Activated T-cell treated with anti-CD3 and anti-CD28 coated beads for 4 hours (primary cell): ENCODE data around the gene CNTN5.

Experiments
- DNase-seq: peaks from one replicate; pipeline ENCODE4 v3.0.0-alpha.2; 2020

Gene CNTN5

DNA sequence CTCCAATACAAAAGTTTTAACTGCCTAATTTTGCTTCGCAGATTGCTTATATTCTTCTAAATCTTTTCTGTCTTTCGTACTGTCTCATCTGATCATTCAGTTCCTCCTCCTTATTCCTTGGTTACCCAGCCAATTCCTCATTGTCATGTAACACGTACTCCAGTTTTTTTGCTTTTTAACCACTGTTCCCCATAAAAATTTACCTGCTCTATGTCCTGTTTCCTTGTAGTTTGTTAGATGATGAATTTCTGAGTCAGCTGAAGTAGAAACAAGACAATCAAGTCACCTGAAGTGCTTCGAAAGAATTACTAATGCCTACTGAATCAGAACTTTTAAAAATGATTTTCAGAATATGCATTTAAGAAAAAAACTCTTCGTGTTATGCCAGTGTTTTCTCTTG, 150.6 kb downstream of the CNTN5 start:
- DNase-seq: no peak

DNA sequence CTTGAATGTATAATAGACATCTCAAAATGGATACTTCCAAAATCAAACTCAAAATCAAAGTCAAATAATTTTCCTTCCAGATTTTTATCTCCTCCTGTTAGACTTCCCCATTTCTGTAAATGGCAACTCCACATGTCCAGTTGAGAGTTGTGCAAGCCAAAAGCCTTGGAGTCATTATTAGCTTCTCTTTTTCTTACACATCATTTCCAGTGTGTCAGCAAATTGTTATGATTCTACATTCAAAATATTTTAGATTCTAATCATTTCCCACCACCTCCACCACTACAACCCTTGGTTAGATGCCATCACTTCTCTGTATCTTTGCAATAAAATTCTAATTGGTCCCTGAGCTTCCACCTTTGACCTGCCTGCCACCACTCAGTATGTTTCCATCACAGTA, 155.7 kb downstream of the CNTN5 start:
- DNase-seq: no peak

DNA sequence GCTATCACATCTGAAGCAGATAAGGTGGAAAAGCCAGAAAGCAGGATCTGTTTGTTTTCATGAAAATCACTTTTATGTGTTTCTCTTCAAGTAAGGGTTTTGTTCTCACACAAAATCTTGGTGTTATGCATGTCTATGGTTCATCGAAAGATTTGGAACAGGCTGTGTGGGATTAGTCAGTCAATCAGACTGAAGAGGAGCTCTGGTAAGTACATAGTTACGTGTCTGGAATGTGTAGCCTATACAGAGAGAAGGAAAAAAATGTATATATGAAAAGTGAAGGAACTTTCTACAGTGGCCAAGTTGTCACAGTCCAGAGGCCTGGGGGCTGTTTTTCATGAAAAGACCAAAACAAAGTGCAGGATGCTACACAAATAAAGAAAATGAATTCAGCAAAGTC, 156.7 kb downstream of the CNTN5 start:
- DNase-seq: no peak

DNA sequence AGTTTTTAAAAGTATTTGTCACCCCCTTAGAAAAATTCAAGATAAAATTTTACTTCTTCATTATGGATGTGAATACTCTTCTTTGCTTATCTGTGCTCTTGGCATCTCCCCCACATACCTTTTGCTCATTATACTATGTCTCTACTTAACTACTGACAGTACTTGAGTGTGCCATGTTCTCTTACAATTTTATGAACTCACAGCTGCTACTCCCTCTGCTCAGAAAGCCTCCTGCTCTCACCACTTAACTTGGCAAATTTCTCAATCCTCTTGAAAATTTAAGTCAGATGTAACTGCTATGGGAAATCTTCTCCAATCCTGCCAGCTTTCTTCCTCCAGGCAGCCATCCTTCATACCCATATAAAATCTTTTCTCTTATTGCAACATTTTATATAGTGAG, 163.4 kb downstream of the CNTN5 start:
- DNase-seq: no peak

DNA sequence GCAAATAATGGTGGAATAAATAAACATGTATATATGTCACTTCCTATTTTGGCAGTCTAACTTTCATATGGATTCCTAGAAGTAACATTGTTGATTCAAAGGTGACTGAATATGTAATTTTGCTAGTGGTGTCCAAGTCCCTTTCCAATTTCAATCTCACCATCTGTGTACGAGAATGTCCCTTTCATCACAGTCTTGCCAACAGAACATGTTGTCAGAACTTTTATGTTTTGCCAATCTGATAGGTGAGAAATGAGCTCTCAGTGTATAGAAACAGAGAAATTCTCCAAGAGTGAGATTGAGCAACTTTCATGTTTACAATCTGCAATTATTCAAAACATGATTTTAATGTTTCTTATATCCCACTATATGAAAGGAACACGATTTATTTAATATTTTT, 167.5 kb downstream of the CNTN5 start:
- DNase-seq: no peak

DNA sequence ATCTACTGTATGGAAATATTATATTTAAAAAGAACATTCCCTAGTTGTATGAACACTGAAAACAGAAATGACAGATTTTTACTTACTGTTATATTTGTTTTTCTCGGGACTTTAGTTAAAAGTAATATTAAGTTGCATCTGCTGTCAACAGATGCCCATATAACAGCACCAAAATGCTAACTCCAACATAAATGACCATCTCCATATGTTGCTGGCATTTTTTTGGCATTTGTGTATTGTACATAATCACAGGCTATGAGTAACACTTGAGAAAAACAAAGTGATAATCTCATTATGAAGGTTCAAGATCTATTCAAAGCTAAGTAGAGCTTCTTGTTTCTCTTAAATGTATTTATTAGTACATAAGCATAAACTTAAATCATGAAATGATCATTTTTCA, 172.0 kb downstream of the CNTN5 start:
- DNase-seq: no peak

DNA sequence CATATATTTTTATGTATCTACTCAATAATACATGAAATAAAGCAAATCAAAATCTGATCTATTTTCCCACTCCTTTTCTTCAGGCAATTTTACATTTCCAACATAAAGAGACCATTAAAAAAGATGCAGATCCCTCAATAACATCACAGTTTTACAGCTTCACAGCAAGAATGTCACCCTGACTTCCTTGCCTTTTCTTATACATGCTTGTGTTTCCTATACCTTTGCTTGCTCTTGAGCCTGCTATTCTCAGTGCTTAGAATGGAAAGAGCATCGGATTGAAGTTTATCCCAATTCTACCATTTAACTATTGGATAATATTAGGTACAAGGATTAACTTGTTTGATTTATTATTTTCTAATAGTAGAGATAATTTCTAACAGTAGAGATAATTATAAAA, 176.7 kb downstream of the CNTN5 start:
- no peak for DNase-seq

DNA sequence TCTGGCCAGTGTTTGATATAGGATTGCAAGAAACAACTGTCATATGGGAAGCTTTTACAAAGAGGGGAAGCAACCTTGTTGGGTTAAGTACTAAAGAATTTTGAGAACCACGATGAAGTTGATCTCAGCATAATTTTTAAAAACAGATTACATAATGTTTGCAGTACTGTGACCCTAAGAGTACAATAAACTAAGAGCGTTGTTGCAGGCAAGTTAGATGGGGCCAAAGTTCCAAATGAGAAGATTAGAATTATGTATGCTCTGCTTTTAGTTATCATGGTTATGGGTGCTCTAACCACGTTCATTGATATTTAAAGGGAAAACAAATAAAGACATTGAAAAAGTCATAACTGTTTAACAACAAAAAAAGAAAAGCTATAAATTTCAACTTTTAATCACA, 177.5 kb downstream of the CNTN5 start:
- DNase-seq: no peak

DNA sequence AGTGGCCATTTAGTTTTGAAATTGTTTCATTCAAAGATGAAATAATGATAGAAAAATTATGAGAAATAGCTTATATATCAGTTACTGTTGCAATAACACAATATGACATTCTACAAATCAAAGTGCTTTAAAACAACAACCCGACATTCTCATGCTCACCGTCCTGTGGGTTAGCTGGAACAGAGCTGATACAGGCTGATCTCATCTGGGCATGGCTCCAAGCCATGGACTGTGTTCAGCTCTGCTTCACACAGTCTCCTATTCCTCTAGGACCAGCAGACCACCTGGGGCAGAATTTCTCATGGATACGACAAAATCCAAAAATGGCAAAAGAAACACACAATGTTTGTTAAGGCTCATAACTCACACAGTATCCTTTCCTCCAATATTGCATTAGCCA, 178.6 kb downstream of the CNTN5 start:
- DNase-seq: no peak

DNA sequence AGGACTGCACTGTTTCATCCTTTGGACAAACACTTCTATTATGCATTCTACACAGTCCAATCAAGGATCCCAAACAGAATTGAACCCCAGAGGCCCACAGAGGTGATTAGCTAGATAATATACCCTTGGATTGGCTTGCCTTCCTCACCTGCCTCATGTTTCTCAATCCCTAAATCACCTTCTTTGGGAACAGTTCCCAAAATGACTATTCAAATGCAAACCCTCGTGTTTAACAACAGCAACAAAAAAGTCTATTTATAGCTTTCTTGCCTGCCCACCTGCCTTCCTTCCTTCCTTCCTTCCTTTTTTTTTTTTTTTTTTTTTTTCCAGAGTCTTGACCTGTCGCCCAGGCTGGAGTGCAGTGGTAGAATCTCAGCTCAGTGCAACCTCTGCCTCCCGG, 180.0 kb downstream of the CNTN5 start:
- DNase-seq: no peak

DNA sequence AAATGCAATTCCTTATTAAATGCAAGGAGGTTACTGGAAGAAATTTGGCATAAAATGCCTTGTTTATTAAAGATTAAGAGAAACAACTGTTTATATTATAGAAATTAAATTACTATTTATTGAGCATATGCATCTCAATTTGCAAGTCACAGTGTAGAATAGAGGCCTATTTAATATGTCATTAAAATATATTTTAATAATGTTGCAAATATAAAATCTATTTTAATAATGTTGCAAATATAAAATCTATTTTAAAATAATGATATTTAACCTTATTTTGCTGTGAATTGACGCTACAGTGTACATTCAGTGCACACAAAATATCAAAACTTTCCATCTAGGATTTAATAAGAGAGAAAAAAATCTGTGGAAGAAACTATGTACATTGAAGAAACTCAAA, 188.1 kb downstream of the CNTN5 start:
- DNase-seq: no peak

DNA sequence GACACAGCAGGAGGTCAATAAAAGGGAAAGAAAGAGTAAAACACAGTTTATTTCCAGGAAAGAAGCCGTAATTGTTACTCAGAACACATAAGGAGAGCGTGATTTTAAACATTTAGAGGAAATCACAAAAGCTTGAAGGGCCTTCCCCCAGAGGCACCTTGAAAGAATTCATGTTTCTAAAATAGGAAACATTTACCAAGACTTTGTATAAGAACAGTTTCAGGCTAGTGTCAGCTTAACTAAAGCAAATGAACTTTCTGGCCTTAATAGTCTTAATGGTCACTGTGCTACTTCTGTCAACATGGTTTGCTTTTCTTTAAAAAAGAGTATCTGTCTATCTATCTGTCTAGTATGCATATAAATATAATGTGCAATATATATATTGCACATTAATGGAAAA, 208.8 kb downstream of the CNTN5 start:
- DNase-seq: no peak

DNA sequence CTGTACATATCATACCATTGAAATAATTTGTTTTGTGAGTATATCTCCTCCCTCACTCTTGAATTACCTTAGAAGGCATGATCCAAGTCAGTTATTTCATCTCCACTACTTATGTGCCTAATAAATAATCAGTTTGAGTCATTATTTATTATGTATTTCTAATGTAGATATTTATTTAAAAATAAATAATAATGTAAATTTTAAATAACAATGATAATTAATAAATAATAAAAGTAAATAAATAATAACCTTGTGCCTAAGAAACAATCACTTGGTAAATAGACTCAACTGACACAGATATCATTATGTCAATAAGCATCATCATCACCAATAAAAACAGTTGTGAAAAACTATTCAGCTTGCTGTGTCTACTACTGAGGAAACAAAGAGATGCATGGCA, 213.8 kb downstream of the CNTN5 start:
- DNase-seq: no peak

DNA sequence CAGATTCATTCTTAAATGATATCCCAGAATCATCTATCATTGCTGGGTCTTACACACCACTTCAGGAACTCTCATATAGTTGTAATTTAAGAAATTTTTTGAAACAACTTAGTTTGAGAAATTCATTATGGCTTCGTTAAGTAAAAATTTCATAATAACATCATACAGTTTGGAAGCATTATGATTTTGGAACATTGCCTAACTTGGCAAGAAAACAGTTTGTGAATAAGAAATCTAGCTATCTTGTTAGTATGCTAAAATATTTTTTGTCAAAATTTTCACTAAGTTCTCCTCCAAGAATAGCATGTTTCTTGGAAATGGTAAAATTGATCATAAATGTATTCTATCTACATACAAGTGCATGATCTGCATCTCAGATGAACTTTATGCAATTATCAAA, 217.7 kb downstream of the CNTN5 start:
- no peak for DNase-seq

DNA sequence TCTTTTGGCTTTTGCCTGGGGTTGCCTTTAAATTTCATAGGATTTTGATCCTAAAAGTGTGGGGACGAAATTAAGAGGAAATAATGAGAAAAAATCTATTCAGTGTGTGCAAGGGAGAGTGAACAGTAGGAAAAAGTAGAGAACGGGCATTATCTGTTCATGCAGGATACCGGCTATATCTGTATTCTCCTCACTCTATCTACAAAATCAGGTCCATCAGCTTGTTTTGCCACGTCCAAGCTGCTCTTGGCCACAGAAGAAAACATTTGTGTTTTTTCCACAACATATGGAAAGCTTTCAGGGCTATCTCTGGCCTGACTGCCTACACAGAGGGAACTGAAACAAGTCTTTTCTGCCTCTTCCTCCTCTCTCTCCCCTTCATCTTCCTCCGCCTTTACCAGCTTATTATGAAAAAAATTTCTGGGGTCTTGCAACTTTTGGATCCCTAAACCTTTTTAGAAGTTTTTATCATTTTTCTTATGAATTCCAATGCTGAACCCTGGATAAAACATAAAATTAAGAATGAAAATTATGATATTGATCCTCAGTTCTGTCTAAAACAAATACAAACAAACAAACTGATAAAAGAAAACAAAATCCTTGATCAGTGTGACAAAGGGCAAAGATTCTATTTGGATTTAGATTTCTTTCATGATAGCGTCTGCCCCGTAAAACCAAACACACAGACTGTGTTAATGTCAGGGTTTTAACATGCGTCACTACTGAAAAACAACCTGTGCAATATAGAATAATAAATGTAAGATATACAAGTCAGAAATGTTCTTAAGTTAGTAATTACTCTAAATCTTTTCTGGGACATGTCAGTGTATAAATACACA, 219.7 kb downstream of the CNTN5 start:
- no peak for DNase-seq

DNA sequence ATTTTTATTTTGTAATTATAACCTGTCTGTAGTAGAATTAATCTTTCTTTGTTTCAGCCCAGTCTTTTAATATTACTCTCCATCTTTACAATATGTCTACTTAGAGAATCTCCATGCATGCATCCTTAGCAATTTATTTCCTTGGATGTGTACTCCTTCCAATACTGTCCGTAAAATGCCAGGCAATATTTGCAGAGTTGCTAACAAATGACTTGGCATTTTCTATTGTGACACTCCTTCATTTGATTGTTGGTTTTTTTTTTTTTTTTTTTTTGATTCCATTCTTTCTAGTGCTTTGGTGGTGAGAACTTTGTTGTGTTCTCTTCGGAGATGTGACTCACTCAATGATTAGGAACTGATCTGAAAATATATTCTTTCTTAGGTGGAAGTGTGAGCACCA, 220.3 kb downstream of the CNTN5 start:
- no peak for DNase-seq

DNA sequence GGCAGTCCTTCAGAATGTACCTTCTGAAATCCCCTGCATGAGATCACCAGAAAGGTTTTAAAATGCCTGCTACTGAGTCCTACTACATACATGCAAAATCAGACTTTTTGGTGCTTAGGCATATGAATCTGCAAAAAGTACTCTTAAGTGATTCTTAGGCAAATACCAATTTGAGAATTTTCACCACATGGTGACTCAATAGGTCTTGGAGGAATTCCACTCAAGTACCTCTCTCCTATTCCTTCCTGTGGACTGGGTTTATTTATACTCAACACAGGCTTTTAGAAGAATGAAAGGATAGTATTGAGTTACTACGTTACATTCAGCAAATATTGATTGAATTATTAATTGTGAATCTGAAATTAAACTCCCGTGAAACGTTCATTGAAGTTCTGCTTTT, 223.9 kb downstream of the CNTN5 start:
- no peak for DNase-seq

DNA sequence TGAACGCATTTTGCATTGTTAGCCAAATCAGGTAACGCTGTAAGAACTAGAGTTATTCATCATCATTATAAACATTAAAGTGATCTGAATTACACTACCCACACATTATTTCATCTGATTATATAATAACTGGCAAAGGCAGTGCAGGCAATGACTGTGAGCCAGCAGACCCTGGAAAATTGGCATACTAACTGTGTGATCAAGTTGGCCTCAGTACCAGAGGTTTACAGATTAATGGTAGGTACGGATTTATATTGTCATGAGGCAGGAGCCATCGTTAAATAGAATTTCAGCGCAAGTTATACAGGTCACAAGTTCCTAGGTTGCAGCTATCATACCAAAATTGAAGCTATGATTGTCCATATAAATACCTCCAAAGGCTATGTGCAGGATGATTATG, 225.4 kb downstream of the CNTN5 start:
- DNase-seq: no peak

DNA sequence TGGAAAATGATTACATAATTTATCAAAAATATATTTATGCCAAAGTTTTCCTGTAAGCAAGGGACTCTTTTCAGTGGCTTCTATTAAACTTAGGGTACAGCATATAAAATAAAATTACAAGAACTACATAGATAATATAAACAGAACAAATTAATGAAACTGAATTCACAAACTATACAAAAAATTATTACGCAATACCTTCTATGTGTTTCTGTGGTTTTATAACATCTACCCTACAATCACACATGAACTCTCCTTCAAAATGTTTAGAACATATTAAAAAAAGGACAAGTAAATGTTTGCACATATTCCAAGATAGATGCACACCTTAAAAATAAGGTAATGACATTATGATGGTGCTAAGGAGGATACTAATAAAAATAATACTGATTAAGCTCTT, 235.9 kb downstream of the CNTN5 start:
- DNase-seq: no peak

DNA sequence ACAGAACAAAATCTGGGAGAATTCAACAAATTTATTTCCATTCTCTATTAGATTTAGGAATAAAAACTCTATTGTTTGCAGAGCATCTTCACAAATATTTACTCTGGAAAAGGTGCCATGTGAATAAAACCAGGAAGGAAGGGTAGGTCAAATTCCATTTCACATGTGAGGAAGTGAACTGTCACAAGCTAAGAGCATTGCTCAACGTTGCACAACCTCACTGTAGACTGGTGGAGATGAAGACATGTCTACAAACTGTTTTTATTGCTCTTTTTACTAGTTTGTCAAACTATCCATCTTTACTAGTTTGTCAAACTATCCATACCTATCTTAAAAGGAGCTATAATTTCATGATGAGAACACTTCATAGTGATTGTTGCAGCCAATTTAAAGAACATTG, 236.4 kb downstream of the CNTN5 start:
- no peak for DNase-seq

DNA sequence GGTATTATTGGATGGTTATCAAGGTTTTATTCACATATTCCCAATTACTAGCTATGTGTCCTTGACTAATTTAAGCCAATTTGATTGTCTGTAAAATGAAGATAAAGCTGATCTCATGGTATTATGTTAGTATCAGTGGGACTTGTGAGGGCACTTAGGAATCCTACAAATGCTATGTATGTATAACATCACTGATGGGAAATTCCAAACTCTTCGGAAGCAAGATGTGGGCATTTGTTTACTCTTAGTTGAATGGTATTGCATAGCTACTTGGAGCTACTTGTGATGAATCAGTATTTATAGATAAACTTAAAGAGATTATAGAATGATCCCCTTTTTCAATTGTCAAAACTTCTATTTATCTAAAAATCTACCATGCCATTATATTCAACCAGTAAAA, 239.9 kb downstream of the CNTN5 start:
- no peak for DNase-seq

DNA sequence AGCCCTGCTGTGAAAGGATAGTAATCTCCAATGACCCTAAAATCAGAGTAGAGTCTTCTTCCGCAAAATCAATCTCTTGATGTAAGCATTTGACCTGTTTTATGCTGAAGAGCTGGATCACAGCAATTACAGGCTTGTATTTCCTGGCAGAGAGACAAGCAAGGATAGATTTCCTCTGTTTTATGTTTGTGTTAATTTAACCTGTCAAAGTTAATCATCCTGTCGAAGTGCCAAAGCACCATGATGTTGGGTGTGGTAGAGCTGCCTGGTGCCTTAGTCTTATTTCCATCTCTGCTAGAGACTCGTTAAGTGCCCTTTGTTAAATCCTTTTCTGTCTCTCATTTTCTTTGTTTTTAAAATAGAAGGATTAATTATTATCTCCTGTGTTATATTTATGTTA, 248.1 kb downstream of the CNTN5 start:
- DNase-seq: no peak

DNA sequence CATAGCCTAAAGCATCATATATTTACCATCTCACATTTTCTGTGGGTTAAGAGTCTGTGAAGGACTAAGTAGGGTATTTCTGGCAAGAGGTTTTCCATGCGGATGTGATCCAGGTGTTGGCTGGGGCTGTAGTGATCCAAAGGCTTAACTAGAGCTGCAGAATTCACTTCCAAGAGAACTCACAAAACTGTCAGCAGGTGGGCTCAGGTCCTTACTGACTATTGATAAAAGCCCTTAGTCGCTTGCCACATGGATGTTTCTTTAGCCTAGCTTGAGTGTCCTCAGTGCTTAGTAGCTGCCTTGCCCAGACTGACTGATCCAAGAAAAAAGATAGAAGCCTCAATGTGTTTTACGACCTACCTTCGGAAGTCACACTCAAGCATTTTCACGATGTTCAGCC, 250.8 kb downstream of the CNTN5 start:
- no peak for DNase-seq

DNA sequence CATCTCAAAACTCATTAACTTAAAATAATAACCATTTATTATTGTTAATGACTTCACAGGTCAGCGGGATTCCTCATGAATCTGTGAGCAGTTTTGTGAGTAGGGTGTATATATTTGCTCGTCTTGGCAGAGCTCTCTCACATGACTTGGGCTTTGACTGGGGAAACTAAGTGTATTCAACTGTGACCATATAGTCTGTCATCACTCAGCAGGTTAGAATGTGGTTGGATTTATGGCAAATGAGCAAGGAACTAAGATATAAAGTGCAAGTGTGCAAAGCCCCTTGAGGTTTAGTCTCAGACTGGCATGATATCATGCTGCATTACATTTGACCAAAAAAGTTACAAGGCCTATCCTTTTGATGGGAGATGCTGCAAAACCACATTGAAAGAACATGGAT, 254.8 kb downstream of the CNTN5 start:
- no peak for DNase-seq

DNA sequence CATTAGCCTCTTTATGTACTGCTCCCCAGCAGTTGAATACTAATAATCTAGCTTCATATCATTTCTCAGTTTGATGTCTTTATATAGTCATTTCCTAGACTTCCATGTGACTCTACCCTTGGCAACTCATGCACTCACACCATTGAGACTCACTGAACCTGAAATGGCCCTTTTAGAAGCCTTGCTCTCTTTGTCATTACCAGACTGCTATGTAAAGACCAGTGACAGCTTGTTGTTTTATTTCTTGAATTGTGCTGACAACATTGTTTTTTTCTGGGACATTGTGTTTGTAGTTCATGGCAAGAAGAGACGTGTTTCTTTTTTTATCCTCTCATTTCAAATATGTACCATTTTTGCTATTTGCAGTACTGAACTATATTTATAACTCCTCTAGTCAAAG, 256.5 kb downstream of the CNTN5 start:
- DNase-seq: no peak

DNA sequence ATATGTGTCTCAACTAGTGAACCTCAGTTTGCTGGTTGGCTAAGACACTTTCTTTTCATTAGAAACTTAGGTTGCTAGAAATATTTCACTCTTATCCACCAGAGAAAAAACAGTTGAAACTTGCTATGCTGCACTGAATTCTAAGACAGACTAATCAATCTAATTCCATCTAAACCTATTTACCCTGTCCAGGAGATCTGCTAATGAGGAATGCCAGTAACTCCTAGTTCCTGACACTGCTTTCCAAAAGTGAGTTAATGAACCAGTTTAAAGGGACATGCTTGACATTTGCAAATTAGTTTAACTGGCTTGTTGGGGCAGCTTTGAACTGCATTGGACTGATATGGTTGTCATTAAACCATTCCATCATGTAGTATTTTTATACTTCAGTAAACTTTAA, 258.5 kb downstream of the CNTN5 start:
- no peak for DNase-seq
